SU-DHL-6 (cell line): ENCODE results near the gene TJP1.

Experiments used
- CTCF ChIP-seq: fragments of 200-600 bp; sonication (generic); IDR thresholded peaks from one replicate; pipeline ENCODE4 v1.5.1; 2017; ENCODE audit warnings: antibody characterized with exemption, mild to moderate bottlenecking, low read length, moderate library complexity; ENCODE audit not compliant: insufficient read depth, poor library complexity, severe bottlenecking
- EZH2phosphoT487 ChIP-seq: fragments of 200-600 bp; sonication (generic), shearing (Covaris generic); conservative IDR thresholded peaks from 2 replicates; pipeline ENCODE4 v1.6.1; 2018; ENCODE audit warnings: mild to moderate bottlenecking, antibody characterized with exemption, low read length, moderate library complexity, mixed read lengths

- TF ChIP-seq CTCF (no peak), EZH2phosphoT487 (no peak)
Observed at GRCh38 chr15:29656636-29657475, 165.4 kb downstream of the TJP1 start.
